Activated CD4-positive, alpha-beta T cell treated with anti-CD3 and anti-CD28 coated beads, Interleukin-2, amount 50 U/mL, for 24 hours (primary cell): ENCODE data around the gene COL28A1.
A peak's percentile ranks its signal among the peaks of the same experiment; 100 is the strongest.
"Not testable (repeated sequence)": the region's sequence is repeated elsewhere in the genome, so short reads cannot be mapped to it uniquely, and the experiment has no call there.

Source experiments
- DNase-seq, 2 donors: peaks; one replicate each; pipeline ENCODE4 v3.0.0-alpha.2; 2020; ENCODE audit warnings: low read depth in 1 of 2, low spot score in 1 of 2

COL28A1 gene

DNA sequence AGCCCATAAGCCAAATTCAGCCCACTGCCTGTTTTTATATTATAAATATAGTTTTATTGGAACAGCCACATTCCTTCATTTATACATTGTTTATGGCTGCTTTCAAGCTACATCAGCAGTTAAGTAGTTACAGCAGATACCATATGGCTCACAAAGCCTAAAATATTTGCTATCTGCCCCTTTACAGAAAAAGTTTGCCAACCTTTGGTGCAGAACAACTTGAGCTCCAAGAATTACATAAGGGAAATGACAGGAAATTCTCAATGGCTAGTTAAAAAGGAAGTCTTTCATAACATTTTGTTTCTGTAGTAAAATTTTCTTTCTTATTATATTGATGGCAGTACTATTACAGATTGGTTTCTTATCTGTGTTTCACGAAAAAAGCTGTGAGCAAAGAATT, 59.3 kb downstream of the COL28A1 start:
- no peak for DNase-seq

DNA sequence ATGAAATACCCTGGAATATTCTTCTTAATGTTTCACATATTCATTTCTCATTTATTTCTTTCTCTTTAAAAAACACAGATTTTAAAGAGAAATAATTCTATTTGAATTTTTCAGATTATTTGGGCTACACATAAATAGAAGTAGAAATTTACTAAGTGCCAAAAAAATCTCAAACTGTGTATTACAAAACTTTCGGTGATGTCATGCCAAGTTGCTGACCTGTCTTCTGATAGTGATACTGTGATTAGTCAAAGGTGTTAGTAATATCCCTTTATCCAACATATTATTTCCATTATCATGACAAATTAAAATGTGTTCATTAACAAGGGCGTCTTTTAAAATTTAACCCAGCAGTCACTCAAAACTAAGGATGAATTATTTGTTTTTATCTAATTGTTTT, 60.1 kb downstream of the COL28A1 start:
- no peak for DNase-seq

DNA sequence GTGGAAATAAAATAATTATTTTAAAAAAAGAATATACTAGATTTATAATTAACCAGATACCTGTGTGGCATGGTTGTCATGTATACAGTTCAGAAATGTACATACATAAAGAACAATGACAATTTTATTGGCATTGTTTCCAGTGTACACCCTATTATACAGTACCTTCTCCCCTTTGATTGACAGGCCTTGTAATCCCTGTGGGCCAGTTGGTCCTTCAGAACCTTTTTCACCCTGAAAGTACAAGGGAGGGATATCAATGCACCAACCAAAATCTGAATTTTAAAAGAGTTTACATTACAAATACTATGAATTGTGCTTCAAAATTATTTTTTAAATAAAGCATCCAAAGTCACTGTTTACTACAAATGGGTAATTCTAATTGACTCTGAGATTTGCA, 61.2 kb downstream of the COL28A1 start:
- no peak for DNase-seq

DNA sequence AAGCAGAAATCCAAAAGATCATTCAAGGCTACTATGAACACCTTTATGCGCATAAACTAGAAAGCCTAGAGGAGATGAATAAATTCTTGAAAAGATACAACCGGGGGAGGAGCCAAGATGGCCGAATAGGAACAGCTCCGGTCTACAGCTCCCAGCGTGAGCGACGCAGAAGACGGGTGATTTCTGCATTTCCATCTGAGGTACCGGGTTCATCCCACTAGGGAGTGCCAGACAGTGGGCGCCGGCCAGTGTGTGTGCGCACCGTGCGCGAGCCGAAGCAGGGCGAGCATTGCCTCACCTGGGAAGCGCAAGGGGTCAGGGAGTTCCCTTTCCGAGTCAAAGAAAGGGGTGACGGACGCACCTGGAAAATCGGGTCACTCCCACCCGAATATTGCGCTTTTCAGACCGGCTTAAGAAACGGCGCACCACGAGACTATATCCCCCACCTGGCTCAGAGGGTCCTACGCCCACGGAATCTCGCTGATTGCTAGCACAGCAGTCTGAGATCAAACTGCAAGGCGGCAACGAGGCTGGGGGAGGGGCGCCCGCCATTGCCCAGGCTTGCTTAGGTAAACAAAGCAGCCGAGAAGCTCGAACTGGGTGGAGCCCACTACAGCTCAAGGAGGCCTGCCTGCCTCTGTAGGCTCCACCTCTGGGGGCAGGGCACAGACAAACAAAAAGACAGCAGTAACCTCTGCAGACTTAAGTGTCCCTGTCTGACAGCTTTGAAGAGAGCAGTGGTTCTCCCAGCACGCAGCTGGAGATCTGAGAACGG, 70.5 kb downstream of the COL28A1 start:
- DNase-seq = not testable (repeated sequence)

DNA sequence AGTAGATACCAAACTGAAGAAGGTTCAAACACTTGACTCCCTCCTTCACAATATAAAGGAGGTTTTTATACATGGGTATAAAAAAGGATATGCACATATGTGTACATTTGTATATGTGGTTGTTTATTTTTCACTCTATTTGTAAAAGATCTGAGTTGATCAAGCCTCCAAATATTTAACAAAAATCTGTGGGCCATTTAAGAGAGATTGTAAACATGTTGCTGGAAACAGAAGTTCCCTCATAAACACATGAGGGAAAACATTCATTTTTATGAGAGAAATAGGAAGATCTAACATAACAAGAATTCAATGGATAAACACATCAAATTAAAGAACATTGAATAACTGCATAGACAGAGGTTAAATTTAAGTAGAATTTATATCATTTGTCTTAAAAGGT, 81.7 kb downstream of the COL28A1 start:
- no peak for DNase-seq

DNA sequence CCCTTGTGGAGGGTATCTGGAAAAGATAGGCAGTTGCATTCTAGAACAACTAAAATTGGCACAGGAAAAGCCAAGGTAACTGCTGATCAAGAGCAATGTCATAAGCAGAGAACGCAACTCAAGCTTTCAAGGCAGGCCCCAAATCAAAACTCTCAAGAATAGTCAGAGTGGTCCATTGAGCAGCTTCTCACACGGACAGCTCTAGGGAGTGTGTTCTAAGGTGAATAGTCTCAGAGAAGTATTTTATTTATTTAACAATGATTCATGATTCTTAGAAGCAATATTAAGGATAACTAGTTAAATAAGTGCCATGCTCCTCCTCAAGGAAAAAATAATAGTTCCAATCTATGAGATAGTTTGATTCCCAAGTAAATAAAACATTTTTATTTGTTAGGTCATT, 83.0 kb downstream of the COL28A1 start:
- DNase-seq = no peak

DNA sequence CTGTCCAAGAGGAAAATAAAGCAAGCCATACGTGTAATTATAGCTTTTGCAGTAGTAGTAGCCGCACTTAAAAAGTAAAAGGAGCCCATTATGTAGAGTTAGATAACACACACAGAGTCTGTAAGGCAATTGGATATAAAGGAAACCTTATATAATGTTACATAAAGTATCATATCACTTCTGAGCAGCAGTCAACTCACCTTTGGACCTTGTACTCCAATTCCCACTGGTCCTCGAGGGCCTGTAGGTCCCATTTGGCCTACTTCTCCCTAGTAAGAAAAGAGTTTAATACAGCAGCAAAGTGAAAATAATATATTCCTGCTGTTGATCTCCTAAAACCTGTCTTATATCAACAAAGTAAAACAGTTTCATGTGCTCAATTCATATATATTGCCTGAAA, 83.6 kb downstream of the COL28A1 start:
- DNase-seq = no peak

DNA sequence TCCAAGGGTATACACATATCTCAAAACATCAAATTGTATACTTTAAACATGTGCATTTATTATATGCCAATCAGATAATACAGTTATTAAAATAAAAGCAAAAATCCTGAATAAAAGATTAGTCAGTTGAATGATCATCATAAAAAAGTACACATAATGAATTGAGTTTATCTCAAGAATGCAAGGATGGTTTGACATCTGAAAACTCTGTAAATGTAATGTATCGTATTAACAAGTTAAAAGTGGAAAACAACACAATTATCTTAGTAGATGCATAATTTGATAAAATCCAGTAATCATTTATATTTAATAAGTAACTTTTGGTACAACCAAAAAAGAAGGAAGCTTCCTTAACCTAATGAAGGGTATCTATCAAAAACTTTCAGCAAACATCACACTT, 86.6 kb downstream of the COL28A1 start:
- no peak for DNase-seq

DNA sequence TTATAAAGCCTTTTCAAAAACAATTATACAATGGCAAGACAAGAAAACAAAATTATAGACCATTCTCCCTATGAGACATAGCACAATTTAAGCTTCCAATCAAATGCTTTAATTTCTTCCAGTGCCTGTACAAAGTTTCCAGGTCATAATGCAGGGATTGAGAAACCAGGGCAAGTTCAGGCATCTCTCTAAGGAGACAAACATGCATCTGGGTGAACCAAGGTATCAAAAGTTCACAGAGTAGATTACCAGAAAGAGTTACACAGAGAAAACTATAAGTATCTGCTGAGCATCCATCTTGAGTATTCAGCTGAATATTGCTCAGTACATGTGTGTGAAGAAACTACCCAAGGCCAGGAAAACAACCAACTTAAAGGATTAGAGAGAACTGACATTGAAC, 89.1 kb downstream of the COL28A1 start:
- DNase-seq = no peak

DNA sequence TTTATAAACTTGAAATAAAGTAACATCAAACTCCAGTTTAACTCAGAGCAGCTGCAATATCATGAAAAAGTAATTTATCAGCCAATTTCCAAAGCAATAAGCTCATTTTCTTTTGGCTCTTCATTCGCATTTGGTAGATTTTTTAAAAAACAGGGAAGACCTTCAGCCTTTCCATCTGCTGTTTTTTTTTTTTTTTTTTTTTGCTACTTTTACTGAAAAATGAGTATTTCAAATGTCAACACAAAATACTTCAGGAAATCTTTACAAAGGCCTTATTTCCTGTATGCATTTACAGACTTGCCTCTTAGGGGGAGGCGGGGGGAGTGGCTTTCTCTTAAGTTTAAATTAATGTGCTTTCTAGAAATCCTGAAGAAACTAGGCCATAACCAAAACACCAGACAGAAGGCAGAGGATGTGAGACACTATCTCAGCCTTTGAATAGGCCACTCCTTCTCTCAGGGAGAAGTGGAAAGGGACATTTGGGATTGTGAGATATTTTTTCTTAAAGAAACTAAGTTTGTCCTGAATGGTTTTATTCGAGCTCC, 91.8 kb downstream of the COL28A1 start:
- no peak for DNase-seq

DNA sequence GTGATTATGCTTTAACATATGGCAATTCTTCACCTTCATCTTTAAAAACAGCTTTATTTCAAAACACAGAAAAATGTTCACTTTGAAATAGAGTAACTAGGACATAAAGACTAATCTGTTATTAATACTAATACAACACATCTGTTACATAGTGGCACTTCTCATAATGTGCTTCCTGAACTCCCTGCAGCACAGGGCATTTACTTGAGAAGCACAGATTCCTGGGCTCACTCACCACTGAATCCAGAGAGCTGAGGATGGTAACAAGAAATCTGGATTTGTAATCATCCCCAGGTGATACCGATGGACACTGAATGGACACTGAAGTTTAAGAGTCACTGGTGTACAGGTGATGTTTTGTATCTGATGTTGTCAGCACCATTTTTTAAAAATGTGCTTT, 96.1 kb downstream of the COL28A1 start:
- no peak for DNase-seq

DNA sequence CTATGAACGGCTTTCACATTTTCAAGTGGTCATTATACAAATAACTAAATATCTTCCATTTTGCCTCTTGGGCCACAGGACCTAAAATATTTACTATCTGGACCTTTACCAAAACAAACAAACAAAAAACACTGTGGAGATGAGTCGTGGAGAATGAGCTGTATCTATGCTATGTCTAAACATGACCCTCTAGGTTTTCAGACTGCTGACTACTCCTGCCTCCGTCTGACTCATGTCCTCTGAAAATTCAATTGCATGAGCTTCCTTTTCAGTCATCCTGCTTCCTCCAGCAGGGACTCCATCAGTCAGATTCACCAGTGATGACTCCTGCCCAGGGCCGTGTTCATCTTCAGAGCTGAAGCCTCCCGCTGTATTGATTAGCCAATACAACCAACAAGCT, 96.8 kb downstream of the COL28A1 start:
- DNase-seq = no peak

DNA sequence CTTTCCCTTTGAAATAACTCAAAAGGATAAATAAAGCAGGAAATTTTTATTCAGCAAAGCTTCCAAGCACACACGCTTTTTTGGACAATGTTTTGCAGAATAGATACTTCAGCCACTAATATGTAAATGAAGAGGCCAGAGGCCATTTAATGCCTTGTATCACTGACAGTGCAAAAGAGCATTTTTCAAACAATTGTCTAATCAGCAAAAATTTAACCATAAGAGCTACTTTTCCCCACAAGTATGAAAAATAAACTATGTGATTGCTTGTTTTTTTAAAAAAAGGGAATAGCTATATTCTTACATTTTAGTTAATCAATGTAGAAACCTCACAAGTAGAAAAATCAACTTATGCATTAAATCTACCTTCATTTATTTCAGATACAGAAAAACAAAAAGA, 99.7 kb downstream of the COL28A1 start:
- DNase-seq = no peak

DNA sequence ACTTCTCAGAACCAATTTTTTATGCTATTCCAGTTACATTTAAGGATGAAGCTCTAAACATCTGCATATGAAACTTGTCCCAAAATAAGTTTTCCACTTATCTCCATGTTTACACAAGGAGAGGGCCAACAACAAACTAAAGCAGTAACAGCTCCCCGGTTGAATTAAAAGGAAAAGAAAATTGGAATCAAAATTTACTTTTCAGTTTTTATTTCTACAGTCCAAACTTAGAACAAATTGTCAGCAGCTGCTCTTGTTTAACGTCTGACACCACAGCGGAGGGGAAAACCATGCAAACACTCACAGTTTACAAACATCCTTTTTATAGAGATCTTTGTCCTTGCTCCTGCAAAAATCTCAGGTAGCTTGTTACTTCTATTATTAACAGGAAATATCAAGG, 101.3 kb downstream of the COL28A1 start:
- DNase-seq = no peak

DNA sequence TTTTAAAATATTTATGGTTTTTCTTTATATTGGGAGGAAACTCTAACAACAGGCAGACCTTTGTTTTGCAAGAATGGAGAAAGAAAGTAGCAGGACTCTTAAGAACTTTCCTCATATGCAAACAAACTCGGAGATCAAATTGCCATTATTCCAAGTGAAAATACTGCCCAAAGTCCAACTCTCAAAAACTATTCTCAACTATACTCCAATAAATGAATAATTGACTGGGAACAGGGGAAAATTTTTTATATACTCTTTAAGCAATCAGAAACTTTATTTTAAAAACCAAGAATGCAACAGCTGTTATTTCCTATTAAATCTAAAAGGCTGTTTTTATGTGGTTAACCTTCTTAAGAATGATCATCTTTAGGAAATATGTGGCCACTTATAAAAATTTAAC, 101.9 kb downstream of the COL28A1 start:
- DNase-seq = no peak

DNA sequence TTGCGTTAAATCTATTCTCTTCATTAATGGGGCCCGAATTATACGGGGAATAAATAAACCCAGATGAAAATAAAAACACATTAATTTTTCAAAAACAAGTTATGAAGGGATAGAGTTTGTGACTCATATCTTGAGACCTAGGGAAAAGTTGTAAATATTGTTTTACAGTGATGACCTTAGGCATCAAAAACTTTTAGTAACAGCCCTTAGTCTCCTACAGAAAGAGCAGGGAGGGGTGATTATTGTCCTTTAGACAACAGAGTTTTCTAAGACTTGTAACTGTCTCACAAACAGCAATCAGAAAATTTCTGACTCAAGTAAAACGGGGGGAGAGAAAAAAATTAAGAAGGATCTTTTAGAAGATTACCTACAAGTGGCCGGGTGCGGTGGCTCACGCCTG, 102.7 kb downstream of the COL28A1 start:
- no peak for DNase-seq

DNA sequence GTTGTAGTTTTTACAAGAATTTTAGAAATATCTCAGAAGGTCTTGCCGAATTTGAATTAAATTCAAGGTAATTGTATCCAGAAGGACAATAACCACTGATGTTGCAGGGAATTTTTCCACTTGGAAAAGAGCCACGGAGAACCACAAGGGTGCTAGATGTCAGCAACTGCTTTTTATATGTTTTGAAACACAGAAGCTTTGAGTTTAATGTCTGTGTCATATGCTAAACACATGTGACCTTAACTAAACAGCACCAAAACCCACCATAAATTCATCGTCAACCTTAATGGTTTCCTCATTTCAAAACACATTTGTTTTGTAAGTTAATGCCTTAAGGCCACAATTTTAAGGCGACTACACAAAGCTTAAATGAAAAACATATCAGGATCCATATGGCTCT, 106.9 kb downstream of the COL28A1 start:
- DNase-seq = no peak

DNA sequence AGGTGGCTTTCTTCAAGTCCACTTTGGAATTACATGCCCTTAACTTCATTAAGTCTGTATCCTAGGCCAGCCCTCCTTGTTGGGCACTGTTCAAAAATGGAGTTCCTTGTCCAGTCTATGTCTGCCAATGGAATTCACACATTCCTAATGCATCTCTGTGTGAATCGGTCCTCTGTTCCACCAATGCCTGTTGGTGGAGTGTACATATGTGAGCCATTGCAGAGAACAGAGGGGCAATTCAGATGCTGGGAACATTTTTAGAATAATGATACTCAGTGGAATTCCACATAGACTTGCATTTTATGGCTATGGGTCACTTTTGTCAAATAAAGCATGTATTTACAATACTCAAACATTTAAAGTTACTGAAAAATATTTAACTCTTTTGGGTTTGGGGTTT, 108.3 kb downstream of the COL28A1 start:
- no peak for DNase-seq

DNA sequence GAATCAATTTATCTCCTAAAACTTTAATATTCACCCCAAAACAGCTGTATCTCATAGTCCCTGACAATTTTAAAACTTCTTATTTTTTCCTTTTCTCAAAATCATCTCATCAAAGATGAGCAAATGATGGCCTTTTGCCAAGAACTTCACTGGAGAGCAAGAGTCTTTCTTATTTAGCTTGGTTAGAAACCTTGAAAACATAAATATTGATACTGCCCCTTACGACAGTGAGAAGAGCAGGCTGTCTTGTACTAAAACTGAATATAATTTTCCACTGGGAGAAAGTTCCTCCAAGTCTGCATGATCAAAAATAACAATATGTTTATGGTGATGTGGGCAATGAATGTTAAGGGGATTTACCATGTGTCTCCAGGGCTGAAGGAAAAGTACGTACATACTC, 109.0 kb downstream of the COL28A1 start:
- DNase-seq = no peak

DNA sequence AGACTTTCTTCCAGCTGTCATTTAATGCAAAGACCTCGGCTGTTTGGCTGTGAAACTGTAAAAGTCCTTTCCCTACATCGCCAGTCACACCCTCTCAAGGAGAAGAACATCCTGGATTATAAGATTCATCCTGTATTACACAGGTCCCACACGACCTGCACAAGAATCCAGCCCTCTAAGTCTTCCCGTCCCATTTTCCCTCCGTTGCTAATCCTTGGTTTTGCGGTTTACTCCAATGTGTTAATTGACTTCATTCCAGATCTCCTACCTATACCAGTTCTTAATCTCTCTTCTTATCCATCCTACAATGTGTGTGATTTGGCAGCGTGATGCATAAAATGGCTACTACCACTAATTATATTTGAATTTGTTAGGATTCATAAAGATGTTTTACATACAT, 110.4 kb downstream of the COL28A1 start:
- DNase-seq = no peak

DNA sequence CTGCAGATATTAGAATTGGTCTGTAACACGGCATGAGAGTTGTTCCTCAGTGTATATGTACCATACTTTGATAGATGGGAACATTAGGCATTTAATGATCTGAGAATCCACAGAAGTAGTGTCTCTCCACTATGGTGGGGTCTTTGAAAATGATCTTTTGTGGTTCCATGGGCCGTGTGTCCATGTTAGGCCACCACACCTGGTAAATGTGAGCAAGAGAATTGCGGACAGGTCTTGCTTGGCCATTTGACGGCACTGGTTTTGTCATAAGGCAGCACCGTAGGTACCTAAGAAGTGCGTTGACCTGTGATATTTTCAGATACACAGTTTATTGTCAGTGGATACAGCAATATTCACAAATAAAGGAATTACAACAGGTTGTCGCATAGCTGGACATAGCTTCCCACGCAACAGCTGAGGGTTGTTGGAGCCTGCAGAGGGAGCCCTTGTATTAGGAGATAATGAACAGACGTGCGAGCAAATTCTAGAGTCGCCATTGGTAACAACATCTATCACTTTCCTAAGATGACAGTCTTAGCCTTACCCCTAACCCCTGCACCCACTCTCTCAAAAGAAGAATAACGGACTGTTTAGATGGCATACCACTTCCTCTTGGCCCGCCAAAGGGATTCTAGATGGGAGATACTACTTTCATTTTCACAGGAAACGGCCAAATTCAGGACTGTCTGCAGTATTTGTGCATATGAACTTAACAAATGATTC, 111.4 kb downstream of the COL28A1 start:
- peak in 1 of 2 donors; percentile 19 for DNase-seq

DNA sequence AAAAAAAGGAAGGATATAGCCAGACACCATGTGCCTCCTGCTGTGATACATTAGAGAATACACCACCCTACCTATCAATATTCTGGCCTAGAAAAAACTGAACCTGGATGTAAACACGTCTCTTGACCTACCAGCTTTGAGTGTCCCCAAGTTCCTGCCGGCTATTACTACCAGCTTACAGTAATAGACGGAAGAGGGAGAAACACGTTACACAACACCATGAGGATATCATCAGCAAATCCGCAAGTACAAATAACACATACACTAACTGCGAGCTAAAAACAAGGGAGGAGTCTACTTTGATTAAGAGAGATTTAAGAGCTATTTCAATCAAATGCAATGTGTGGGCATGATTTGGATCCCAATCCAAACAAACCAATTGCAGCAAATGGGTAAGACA, 113.0 kb downstream of the COL28A1 start:
- no peak for DNase-seq

DNA sequence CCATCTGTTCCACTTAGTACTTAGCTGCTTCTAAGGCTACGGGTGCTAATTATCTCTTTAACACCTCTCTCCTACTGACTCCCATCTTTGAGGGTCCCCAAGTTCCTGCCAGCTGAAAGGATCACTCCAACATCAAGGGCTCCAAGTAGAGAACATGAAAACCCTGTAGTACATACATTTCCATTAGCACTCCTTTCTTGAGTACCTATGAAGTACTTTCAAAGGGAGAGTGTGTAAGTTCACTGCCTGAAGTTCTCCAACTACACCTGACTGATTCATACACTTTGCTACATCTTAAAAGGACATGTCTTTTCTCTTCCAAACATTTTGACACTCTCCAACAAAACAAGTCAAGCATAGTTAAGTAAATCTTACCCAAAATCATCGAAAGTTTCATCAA, 113.8 kb downstream of the COL28A1 start:
- DNase-seq = no peak
